ENCODE results near the gene HTT.
"Not testable (repeated sequence)": the region's sequence is repeated elsewhere in the genome, so short reads cannot be mapped to it uniquely, and the experiment has no call there.

The HTT gene

GRCh38 chr4:3046162-3046561 is 28.3 kb upstream of the HTT start:
- DNase-seq (ENCODE audit: low read depth) = no peak

GRCh38 chr4:3046623-3047022 is 27.9 kb upstream of the HTT start:
- DNase-seq (ENCODE audit: low read depth) = no peak

GRCh38 chr4:3047464-3048286 is 26.8 kb upstream of the HTT start:
- DNase-seq (ENCODE audit: low read depth) = peak; percentile 52

- not testable (repeated sequence) for DNase-seq (ENCODE audit: low read depth)
Measured at GRCh38 chr4:3051141-3051897, 23.2 kb upstream of the HTT start.

GRCh38 chr4:3054169-3054759 is 20.2 kb upstream of the HTT start:
- no peak for DNase-seq (ENCODE audit: low read depth)

- DNase-seq (ENCODE audit: low read depth) = no peak
Measured at GRCh38 chr4:3059943-3060342, 14.5 kb upstream of the HTT start.

GRCh38 chr4:3060946-3061345 is 13.5 kb upstream of the HTT start:
- no peak for DNase-seq (ENCODE audit: low read depth)

- no peak for DNase-seq (ENCODE audit: low read depth)
Measured at GRCh38 chr4:3062471-3062870, 12.0 kb upstream of the HTT start.

- no peak for DNase-seq (ENCODE audit: low read depth)
Measured at GRCh38 chr4:3065551-3065950, 8.9 kb upstream of the HTT start.

- no peak for DNase-seq (ENCODE audit: low read depth)
Measured at GRCh38 chr4:3066836-3067400, 7.6 kb upstream of the HTT start.

GRCh38 chr4:3067473-3068001 is 6.9 kb upstream of the HTT start:
- no peak for DNase-seq (ENCODE audit: low read depth)

- DNase-seq (ENCODE audit: low read depth) = no peak
Measured at GRCh38 chr4:3069661-3070199, 4.8 kb upstream of the HTT start.

GRCh38 chr4:3070709-3071500 is 3.6 kb upstream of the HTT start:
- no peak for DNase-seq (ENCODE audit: low read depth)

GRCh38 chr4:3071811-3072210 is 2.7 kb upstream of the HTT start:
- no peak for DNase-seq (ENCODE audit: low read depth)

- DNase-seq (ENCODE audit: low read depth) = no peak
Measured at GRCh38 chr4:3073158-3074077, 1.1 kb upstream of the HTT start.

- no peak for DNase-seq (ENCODE audit: low read depth)
Measured at GRCh38 chr4:3074846-3075651, 568 bp downstream of the HTT start.

GRCh38 chr4:3075652-3075981 is 1.1 kb downstream of the HTT start:
- no peak for DNase-seq (ENCODE audit: low read depth)

GRCh38 chr4:3077796-3078195 is 3.3 kb downstream of the HTT start:
- no peak for DNase-seq (ENCODE audit: low read depth)

- no peak for DNase-seq (ENCODE audit: low read depth)
Measured at GRCh38 chr4:3079694-3080123, 5.2 kb downstream of the HTT start.
